Natural killer cell (primary cell): ENCODE results near the gene PORCN. TPM values are rescaled to one million over a fixed set of nuclear protein-coding genes. Genes with fewer than 3 reads are reported as not detected.

Source experiments
- ATAC-seq, 3 donors: fragments of 150-1000 bp in 2 of 3; fragments of 200-7000 bp in 1 of 3; cut with Tn5 transposase; 1 replicate in 1 of 3; 2 replicates in 2 of 3; pipeline ENCODE4 v1.10.0; 2021; ENCODE audit warnings: mild to moderate bottlenecking in 2 of 3, moderate library complexity in 2 of 3
- DNase-seq, 2 donors: peaks; one replicate each; pipeline versions ENCODE4 v3.0.0 to v3.0.0-alpha.2; 2013 to 2021; ENCODE audit warnings: mixed read lengths in 1 of 2
- H3K27ac ChIP-seq: one replicate; pipeline ENCODE4 v1.5.1; 2013; ENCODE audit warnings: mild to moderate bottlenecking, low read length
- H3K27me3 ChIP-seq: one replicate; pipeline ENCODE4 v1.6.1; 2013; ENCODE audit warnings: low read length; ENCODE audit not compliant: control insufficient read depth, insufficient read depth
- H3K36me3 ChIP-seq: one replicate; pipeline ENCODE4 v1.6.1; 2013; ENCODE audit warnings: low read length; ENCODE audit not compliant: control insufficient read depth, insufficient read depth
- H3K4me1 ChIP-seq: one replicate; pipeline ENCODE4 v1.6.1; 2013; ENCODE audit warnings: low read length; ENCODE audit not compliant: control insufficient read depth, insufficient read depth
- H3K4me3 ChIP-seq: one replicate; pipeline ENCODE4 v1.5.1; 2013; ENCODE audit warnings: low read length
- H3K9me3 ChIP-seq: one replicate; pipeline ENCODE4 v1.6.1; 2013; ENCODE audit warnings: low read length; ENCODE audit not compliant: control insufficient read depth, insufficient read depth
- H3K27ac Mint-ChIP-seq, 2 donors: one replicate each; pipeline ENCODE4 v1.8.0; 2022; ENCODE audit warnings: mild to moderate bottlenecking in 2 of 2, mixed read lengths in 2 of 2, moderate library complexity in 1 of 2
- H3K27me3 Mint-ChIP-seq, 2 donors: one replicate each; pipeline ENCODE4 v1.8.0; 2022; ENCODE audit warnings: low read depth in 2 of 2, mixed read lengths in 2 of 2
- H3K36me3 Mint-ChIP-seq: one replicate; pipeline ENCODE4 v1.8.0; 2022; ENCODE audit warnings: mixed read lengths
- H3K4me1 Mint-ChIP-seq, 2 donors: one replicate each; pipeline ENCODE4 v1.8.0; 2022; ENCODE audit warnings: mixed read lengths in 2 of 2
- H3K4me3 Mint-ChIP-seq: one replicate; pipeline ENCODE4 v1.8.0; 2022; ENCODE audit warnings: mild to moderate bottlenecking, moderate library complexity, mixed read lengths
- H3K9me3 Mint-ChIP-seq, 2 donors: one replicate each; pipeline ENCODE4 v1.8.0; 2022; ENCODE audit warnings: mixed read lengths in 2 of 2
- CTCF ChIP-seq: fragments of 200-600 bp; IDR thresholded peaks from one replicate; pipeline ENCODE4 v1.8.0; 2022; ENCODE audit warnings: antibody characterized with exemption
- WGBS: methylation state at CpG from one replicate; pipeline ENCODE4 v1.1.7; 2013; ENCODE audit warnings: missing lambda C conversion rate; ENCODE audit not compliant: insufficient coverage; 5-methylcytosine and 5-hydroxymethylcytosine counted together
- intact Hi-C: fragments of 100-400 bp; cut with micrococcal nuclease; formaldehyde crosslinking; loops from one replicate; pipeline ENCODE4 v1.14.2; 2022
- total RNA-seq, 4 donors: library from RNA; stranded (reverse); fragments of 120-200 nt in 1 of 4; gene quantifications; one replicate each; pipeline versions ENCODE4 v1.2.3 to v1.2.4, GENCODE V29; 2013 to 2022

The PORCN gene
- total RNA-seq, 3 donors from 2014 or later (not counting 1 experiment from before 2014, with no cell fraction given) = 29.6 to 33.1 (median 31.1) TPM

GRCh38 chrX:48538641-48539344 lies 30.0 kb downstream of the PORCN start:
- H3K36me3 Mint-ChIP-seq = no peaks in the 10 kb centered on the region
- no peaks in the 10 kb centered on the region for H3K36me3 ChIP-seq
- no peak overlapping the region for H3K4me3 Mint-ChIP-seq
- H3K27me3 ChIP-seq = no peaks in the 10 kb centered on the region
- peaks cover 21% of the 10 kb centered on the region for H3K4me1 ChIP-seq
- no peak for ATAC-seq
- peak overlapping the region; percentile 77 to 94 for H3K27ac Mint-ChIP-seq
- 76% methylated on average over 22 of the region's 23 CpGs for WGBS
- H3K4me1 Mint-ChIP-seq = peaks cover 17 to 36% of the 10 kb centered on the region in 2 donors
- DNase-seq = peak in 1 of 2 donors; percentile 3
- H3K27ac ChIP-seq = peak overlapping the region; percentile 95
- H3K9me3 ChIP-seq = no peaks in the 10 kb centered on the region
- no peak for TF ChIP-seq CTCF
- H3K4me3 ChIP-seq = no peak overlapping the region
- H3K27me3 Mint-ChIP-seq = no peaks in the 10 kb centered on the region
- H3K9me3 Mint-ChIP-seq = no peaks in the 10 kb centered on the region
- intact Hi-C loops = loop anchor here (1.0 kb wide), 2 partner anchors 36 to 62 kb away; partner anchors contain the start of genes FTSJ1 and RBM3

GRCh38 chrX:48539345-48540027 lies 30.7 kb downstream of the PORCN start, which contains the start of gene TBC1D25:
Gene TBC1D25 (plus strand): TSS chrX:48539714. CDS start chrX:48539798, 84 bp downstream.
- 0% methylated on average over 57 of the region's 59 CpGs for WGBS

GRCh38 chrX:48540028-48540375 lies 31.2 kb downstream of the PORCN start:
- H3K36me3 Mint-ChIP-seq = no peaks in the 10 kb centered on the region

More at GRCh38 chrX:48539345-48540027, 30.7 kb downstream of the PORCN start, which contains the start of gene TBC1D25:
- H3K36me3 ChIP-seq = peaks cover 3% of the 10 kb centered on the region
- peak within 1 kb of the TSS; percentile 92 for H3K4me3 ChIP-seq
- peak within 1 kb of the TSS; percentile 80 for H3K4me3 Mint-ChIP-seq
- peak; percentile 83 to 96 (median 87) for ATAC-seq
- DNase-seq = peak; percentile 91 to 97
- peaks cover 17 to 29% of the 10 kb centered on the region in 2 donors for H3K4me1 Mint-ChIP-seq
- peak within 1 kb of the TSS; percentile 77 to 94 for H3K27ac Mint-ChIP-seq
- H3K27me3 Mint-ChIP-seq = no peaks in the 10 kb centered on the region
- peaks cover 21% of the 10 kb centered on the region for H3K4me1 ChIP-seq
- intact Hi-C loops = loop anchor here (1.0 kb wide), 2 partner anchors 35 to 63 kb away; partner anchors contain the start of genes FTSJ1 and RBM3
- peak; percentile 33 for TF ChIP-seq CTCF
- no peaks in the 10 kb centered on the region for H3K27me3 ChIP-seq
- H3K9me3 ChIP-seq = no peaks in the 10 kb centered on the region
- H3K36me3 Mint-ChIP-seq = no peaks in the 10 kb centered on the region
- H3K9me3 Mint-ChIP-seq = no peaks in the 10 kb centered on the region
- H3K27ac ChIP-seq = peak within 1 kb of the TSS; percentile 100

More at GRCh38 chrX:48540028-48540375, 31.2 kb downstream of the PORCN start:
- Mint-ChIP-seq H3K9me3 (no peaks in the 10 kb centered on the region), H3K4me3 (peak overlapping the region; percentile 80), H3K27ac (peak overlapping the region; percentile 77 to 94), H3K27me3 (no peaks in the 10 kb centered on the region), H3K4me1 (peaks cover 17 to 25% of the 10 kb centered on the region in 2 donors)
- Histone ChIP-seq H3K36me3 (peaks cover 7% of the 10 kb centered on the region), H3K9me3 (no peaks in the 10 kb centered on the region), H3K27ac (peak overlapping the region; percentile 100), H3K4me1 (peaks cover 21% of the 10 kb centered on the region), H3K27me3 (no peaks in the 10 kb centered on the region), H3K4me3 (peak overlapping the region; percentile 92)
- intact Hi-C loops = no loop called here
- peak; percentile 2 for TF ChIP-seq CTCF
- DNase-seq = peak; percentile 45 to 76
- ATAC-seq = peak; percentile 45 to 60 (median 46)
- WGBS = 2% methylated on average over 12 of the region's 12 CpGs
